Peyer's patch (tissue), 4 donors: ENCODE measurements around the gene MAGI2.

Experiments used
- POLR2A ChIP-seq, 2 donors: fragments of 450-650 bp; IDR thresholded peaks; one replicate each; pipeline ENCODE4 v1.5.1; 2017; ENCODE audit warnings: antibody characterized with exemption in 2 of 2, mild to moderate bottlenecking in 2 of 2, moderate library complexity in 2 of 2
- TF ChIP-seq, protein P1 (sequence below), 6 experiments: fragments of 450-650 bp in 4 of 6; fragments of 200-600 bp in 2 of 6; sonication (generic) in 1 of 6; IDR thresholded peaks; one replicate each; pipeline ENCODE4 v1.5.1; 2017 to 2019; ENCODE audit warnings: antibody characterized with exemption in 6 of 6, mild to moderate bottlenecking in 3 of 6, moderate library complexity in 1 of 6

DNA sequence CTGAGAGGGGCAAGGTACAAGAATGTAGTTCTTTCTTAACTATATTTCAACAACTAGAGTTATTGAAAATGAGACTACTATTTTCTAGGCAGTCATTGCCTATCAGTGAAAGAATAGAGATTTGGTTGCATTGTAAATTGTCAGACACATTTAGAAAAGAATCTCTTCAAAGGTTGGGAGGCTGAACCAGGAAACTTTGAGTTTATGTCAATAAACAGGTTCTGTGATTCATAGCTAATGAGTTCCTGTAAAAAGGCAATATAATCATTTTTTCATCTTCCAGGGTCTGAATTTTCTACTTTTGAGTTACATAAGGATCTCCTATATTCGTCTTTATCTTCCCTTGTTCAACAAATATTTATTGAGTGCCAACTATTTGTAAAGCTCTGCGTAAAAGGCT, 47.1 kb downstream of the MAGI2 start:
- TF ChIP-seq, protein P1, sequence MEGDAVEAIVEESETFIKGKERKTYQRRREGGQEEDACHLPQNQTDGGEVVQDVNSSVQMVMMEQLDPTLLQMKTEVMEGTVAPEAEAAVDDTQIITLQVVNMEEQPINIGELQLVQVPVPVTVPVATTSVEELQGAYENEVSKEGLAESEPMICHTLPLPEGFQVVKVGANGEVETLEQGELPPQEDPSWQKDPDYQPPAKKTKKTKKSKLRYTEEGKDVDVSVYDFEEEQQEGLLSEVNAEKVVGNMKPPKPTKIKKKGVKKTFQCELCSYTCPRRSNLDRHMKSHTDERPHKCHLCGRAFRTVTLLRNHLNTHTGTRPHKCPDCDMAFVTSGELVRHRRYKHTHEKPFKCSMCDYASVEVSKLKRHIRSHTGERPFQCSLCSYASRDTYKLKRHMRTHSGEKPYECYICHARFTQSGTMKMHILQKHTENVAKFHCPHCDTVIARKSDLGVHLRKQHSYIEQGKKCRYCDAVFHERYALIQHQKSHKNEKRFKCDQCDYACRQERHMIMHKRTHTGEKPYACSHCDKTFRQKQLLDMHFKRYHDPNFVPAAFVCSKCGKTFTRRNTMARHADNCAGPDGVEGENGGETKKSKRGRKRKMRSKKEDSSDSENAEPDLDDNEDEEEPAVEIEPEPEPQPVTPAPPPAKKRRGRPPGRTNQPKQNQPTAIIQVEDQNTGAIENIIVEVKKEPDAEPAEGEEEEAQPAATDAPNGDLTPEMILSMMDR (IDR thresholded peaks at IDR 0.05), result no peak
- no peak for TF ChIP-seq POLR2A (IDR thresholded peaks at IDR 0.05)
